Suprapubic skin (tissue), 4 donors: Measurements from ENCODE around the gene PTPRA. TPM values are rescaled to one million over a fixed set of nuclear protein-coding genes. Genes with fewer than 3 reads are reported as not detected.
A peak's percentile ranks its signal among the peaks of the same experiment; 100 is the strongest.
"Not testable (repeated sequence)": the region's sequence is repeated elsewhere in the genome, so short reads cannot be mapped to it uniquely, and the experiment has no call there.

Experiments used
- DNase-seq, 2 donors: peaks; one replicate each; pipeline ENCODE4 v3.0.0-alpha.2; 2019; ENCODE audit warnings: low spot score in 2 of 2
- H3K27ac ChIP-seq: fragments of 200-600 bp; sonication (generic); one replicate; pipeline ENCODE4 v1.5.1; 2019
- H3K27me3 ChIP-seq: fragments of 200-600 bp; sonication (generic); one replicate; pipeline ENCODE4 v1.5.1; 2019
- H3K36me3 ChIP-seq: fragments of 200-600 bp; sonication (generic); one replicate; pipeline ENCODE4 v1.5.1; 2019
- H3K4me1 ChIP-seq: fragments of 200-600 bp; sonication (generic); one replicate; pipeline ENCODE4 v1.5.1; 2019
- H3K4me3 ChIP-seq: fragments of 200-600 bp; sonication (generic); one replicate; pipeline ENCODE4 v1.5.1; 2019; ENCODE audit warnings: mild to moderate bottlenecking
- H3K9me3 ChIP-seq: fragments of 200-600 bp; sonication (generic); one replicate; pipeline ENCODE4 v1.5.1; 2019
- CTCF ChIP-seq, 2 donors: fragments of 200-600 bp in 1 of 2; fragments of 450-650 bp in 1 of 2; sonication (generic) in 1 of 2; IDR thresholded peaks; one replicate each; pipeline ENCODE4 v1.5.1; 2016 to 2019; ENCODE audit warnings: antibody characterized with exemption in 2 of 2, mild to moderate bottlenecking in 1 of 2, moderate library complexity in 1 of 2
- EP300 ChIP-seq: sonication (generic); formaldehyde crosslinking; IDR thresholded peaks from one replicate; pipeline ENCODE4 v1.6.1; 2017; ENCODE audit warnings: antibody characterized with exemption
- POLR2A ChIP-seq, 2 donors: fragments of 450-650 bp; IDR thresholded peaks; one replicate each; pipeline ENCODE4 v1.6.1; 2017; ENCODE audit warnings: antibody characterized with exemption in 2 of 2, mild to moderate bottlenecking in 2 of 2, moderate library complexity in 2 of 2
- POLR2AphosphoS5 ChIP-seq, 3 donors: sonication (generic); formaldehyde crosslinking; IDR thresholded peaks; one replicate each; pipeline ENCODE4 v1.6.1; 2017; ENCODE audit warnings: antibody characterized with exemption in 3 of 3
- WGBS: methylation state at CpG from one replicate; pipeline ENCODE4 v1.1.5; 2018; 5-methylcytosine and 5-hydroxymethylcytosine counted together
- total RNA-seq, 4 donors: library from RNA; depleted of rRNA; stranded (reverse); fragments of >200 nt; gene quantifications; one replicate each; pipeline ENCODE4 v1.1.0, GENCODE V29; 2016

Gene PTPRA
- total RNA-seq, 4 donors from 2014 or later = 47.7 to 83.0 (median 73.4) TPM

- peak within 1 kb of the TSS; percentile 29 for H3K27ac ChIP-seq
- DNase-seq = no peak
These were observed 198.6 kb downstream of the PTPRA start, which contains the start of gene OXT for GRCh38 chr20:3071610-3072529. TSS of gene OXT (plus strand) at chr20:3071620. CDS start at chr20:3071656, 36 bp downstream.

GRCh38 chr20:3072530-3073250, 199.4 kb downstream of the PTPRA start:
- H3K27me3 ChIP-seq = peaks cover 19% of the 10 kb centered on the region
- H3K27ac ChIP-seq = no peak overlapping the region

More at GRCh38 chr20:3071610-3072529, 198.6 kb downstream of the PTPRA start, which contains the start of gene OXT:
- Histone ChIP-seq H3K27me3 (peaks cover 19% of the 10 kb centered on the region), H3K4me3 (peak within 1 kb of the TSS; percentile 71), H3K36me3 (no peaks in the 10 kb centered on the region), H3K4me1 (peaks cover 26% of the 10 kb centered on the region), H3K9me3 (no peaks in the 10 kb centered on the region)
- TF ChIP-seq POLR2AphosphoS5 (IDR thresholded peaks at IDR 0.05) (no peak), CTCF (IDR thresholded peaks at IDR 0.05) (no peak), EP300 (no peak), POLR2A (IDR thresholded peaks at IDR 0.05) (no peak)
- WGBS = 19% methylated on average over 21 of the region's 95 CpGs

GRCh38 chr20:3073251-3073643, 200.0 kb downstream of the PTPRA start:
- not testable (repeated sequence) for H3K9me3 ChIP-seq, H3K4me3 ChIP-seq, H3K36me3 ChIP-seq, H3K27ac ChIP-seq, DNase-seq
- 93% methylated on average over 8 of the region's 8 CpGs for WGBS
- H3K27me3 ChIP-seq = peaks cover 19% of the 10 kb centered on the region
- peaks cover 18% of the 10 kb centered on the region for H3K4me1 ChIP-seq

More at GRCh38 chr20:3072530-3073250, 199.4 kb downstream of the PTPRA start:
- TF ChIP-seq EP300 (no peak), CTCF (IDR thresholded peaks at IDR 0.05) (no peak), POLR2AphosphoS5 (IDR thresholded peaks at IDR 0.05) (no peak), POLR2A (IDR thresholded peaks at IDR 0.05) (no peak)
- Histone ChIP-seq H3K36me3 (no peaks in the 10 kb centered on the region), H3K4me3 (peak overlapping the region; percentile 71), H3K9me3 (no peaks in the 10 kb centered on the region), H3K4me1 (peaks cover 22% of the 10 kb centered on the region)
- DNase-seq = no peak
- 71% methylated on average over 15 of the region's 22 CpGs for WGBS

- Histone ChIP-seq H3K4me1 (peaks cover 16% of the 10 kb centered on the region), H3K27me3 (peaks cover 24% of the 10 kb centered on the region), H3K36me3 (no peaks in the 10 kb centered on the region), H3K4me3 (no peak overlapping the region), H3K27ac (no peak overlapping the region), H3K9me3 (no peaks in the 10 kb centered on the region)
- 64% methylated on average over 6 of the region's 6 CpGs for WGBS
- TF ChIP-seq POLR2AphosphoS5 (IDR thresholded peaks at IDR 0.05) = no peak
- no peak for TF ChIP-seq POLR2A (IDR thresholded peaks at IDR 0.05)
- TF ChIP-seq CTCF (IDR thresholded peaks at IDR 0.05) = no peak
- TF ChIP-seq EP300 = no peak
- no peak for DNase-seq
These were observed 201.5 kb downstream of the PTPRA start for GRCh38 chr20:3074812-3075211.

GRCh38 chr20:3075315-3075714, 202.0 kb downstream of the PTPRA start:
- 77% methylated on average over 6 of the region's 6 CpGs for WGBS
- peaks cover 26% of the 10 kb centered on the region for H3K27me3 ChIP-seq
- H3K36me3 ChIP-seq, H3K27ac ChIP-seq, H3K4me3 ChIP-seq, DNase-seq, H3K9me3 ChIP-seq: not testable (repeated sequence)
- peaks cover 16% of the 10 kb centered on the region for H3K4me1 ChIP-seq

GRCh38 chr20:3077618-3078134, 204.4 kb downstream of the PTPRA start:
- no peak for DNase-seq

More at GRCh38 chr20:3077618-3078134, 204.4 kb downstream of the PTPRA start:
- TF ChIP-seq CTCF (IDR thresholded peaks at IDR 0.05) (no peak), EP300 (no peak), POLR2AphosphoS5 (IDR thresholded peaks at IDR 0.05) (no peak), POLR2A (IDR thresholded peaks at IDR 0.05) (no peak)
- Histone ChIP-seq H3K27me3 (peaks cover 31% of the 10 kb centered on the region), H3K4me3 (no peak overlapping the region), H3K36me3 (no peaks in the 10 kb centered on the region), H3K9me3 (no peaks in the 10 kb centered on the region), H3K4me1 (peaks cover 7% of the 10 kb centered on the region), H3K27ac (no peak overlapping the region)
- WGBS = 94% methylated on average over 4 of the region's 4 CpGs
